Calu3 (cell line): ENCODE measurements around the gene MYO7A. TPM values are rescaled to one million over a fixed set of nuclear protein-coding genes. Genes with fewer than 3 reads are reported as not detected.

Experiments
- BruUV-seq: library from RNA; stranded (reverse); fragments of 400-500 nt; replicated peaks from 2 replicates; lab custom pipeline; 2021; lab: Mats Ljungman, UMichigan
- CTCF ChIA-PET: fragments of 300-600 bp; sonication (Branson Sonifier 250); formaldehyde crosslinking; loops from one replicate; lab custom pipeline; 2022; ENCODE audit warnings: antibody characterized with exemption; lab: Charles Lee
- DNase-seq: peaks from one replicate; pipeline ENCODE4 v3.0.0; 2022
- H3K27ac Mint-ChIP-seq: one replicate; pipeline ENCODE4 v1.8.0; 2022; ENCODE audit warnings: mixed read lengths; ENCODE audit not compliant: unreplicated experiment
- H3K27me3 Mint-ChIP-seq: one replicate; pipeline ENCODE4 v1.8.0; 2022; ENCODE audit warnings: mixed read lengths; ENCODE audit not compliant: unreplicated experiment
- H3K36me3 Mint-ChIP-seq: one replicate; pipeline ENCODE4 v1.8.0; 2022; ENCODE audit warnings: mild to moderate bottlenecking, moderate library complexity, mixed read lengths; ENCODE audit not compliant: insufficient read depth, unreplicated experiment
- H3K4me1 Mint-ChIP-seq: one replicate; pipeline ENCODE4 v1.8.0; 2022; ENCODE audit warnings: mild to moderate bottlenecking, low read depth, mixed read lengths; ENCODE audit not compliant: unreplicated experiment
- H3K4me3 Mint-ChIP-seq: one replicate; pipeline ENCODE4 v1.8.0; 2022; ENCODE audit warnings: mild to moderate bottlenecking, low read depth, moderate library complexity, mixed read lengths; ENCODE audit not compliant: unreplicated experiment
- H3K9me3 Mint-ChIP-seq: one replicate; pipeline ENCODE4 v1.8.0; 2022; ENCODE audit warnings: low read depth, mixed read lengths; ENCODE audit not compliant: unreplicated experiment
- CTCF ChIP-seq: fragments of 200-600 bp; IDR thresholded peaks from one replicate; pipeline ENCODE4 v1.8.0; 2022; ENCODE audit warnings: antibody characterized with exemption; ENCODE audit not compliant: unreplicated experiment
- intact Hi-C: fragments of 100-400 bp; cut with micrococcal nuclease; formaldehyde crosslinking; loops from one replicate; pipeline ENCODE4 v1.10.0; 2022; ENCODE audit not compliant: unreplicated experiment
- total RNA-seq: library from RNA; stranded (reverse); gene quantifications from 2 replicates; pipeline ENCODE4 v1.2.3, GENCODE V29; 2022

MYO7A gene
- total RNA-seq, 1 experiment from 2014 or later = 3.7 TPM

- Mint-ChIP-seq H3K9me3 (no peaks in the 10 kb centered on the region), H3K4me3 (no peak overlapping the region), H3K27ac (no peak overlapping the region), H3K36me3 (peaks cover 13% of the 10 kb centered on the region), H3K4me1 (peaks cover 51% of the 10 kb centered on the region), H3K27me3 (no peaks in the 10 kb centered on the region)
- intact Hi-C loops = no loop called here
- CTCF ChIA-PET = interaction anchor here (1.6 to 4.0 kb wide), 3 partner anchors 10 to 45 kb away, joined by 8 to 97 read pairs (median 71); no protein-coding TSS in a partner anchor
- no peak for DNase-seq
- TF ChIP-seq CTCF = no peak
- BruUV-seq = no TSS peak
Observed at GRCh38 chr11:77092382-77092781, 35.7 kb upstream of the MYO7A start.

- no peak for TF ChIP-seq CTCF
- H3K4me3 Mint-ChIP-seq = no peak overlapping the region
- intact Hi-C loops = no loop called here
- H3K27me3 Mint-ChIP-seq = no peaks in the 10 kb centered on the region
- BruUV-seq = no TSS peak
- peaks cover 8% of the 10 kb centered on the region for H3K36me3 Mint-ChIP-seq
- H3K4me1 Mint-ChIP-seq = peaks cover 42% of the 10 kb centered on the region
- CTCF ChIA-PET = interaction anchor here (1.7 kb wide), 1 partner anchor 30 kb away, joined by 4 read pairs; no protein-coding TSS in a partner anchor
- DNase-seq = no peak
- H3K27ac Mint-ChIP-seq = no peak overlapping the region
- no peaks in the 10 kb centered on the region for H3K9me3 Mint-ChIP-seq
Observed at GRCh38 chr11:77093056-77093891, 34.8 kb upstream of the MYO7A start.

- no peak for DNase-seq
- intact Hi-C loops = no loop called here
- no peaks in the 10 kb centered on the region for H3K27me3 Mint-ChIP-seq
- CTCF ChIA-PET = interaction anchor here (0.8 to 2.7 kb wide), 4 partner anchors 21 to 47 kb away, joined by 3 to 14 read pairs (median 4); partner anchors contain the start of gene MYO7A
- no peaks in the 10 kb centered on the region for H3K36me3 Mint-ChIP-seq
- no peak overlapping the region for H3K27ac Mint-ChIP-seq
- no TSS peak for BruUV-seq
- TF ChIP-seq CTCF = no peak
- no peak overlapping the region for H3K4me3 Mint-ChIP-seq
- H3K9me3 Mint-ChIP-seq = no peaks in the 10 kb centered on the region
- peaks cover 33% of the 10 kb centered on the region for H3K4me1 Mint-ChIP-seq
Observed at GRCh38 chr11:77093987-77094840, 33.8 kb upstream of the MYO7A start.

- intact Hi-C loops = no loop called here
- Mint-ChIP-seq H3K27ac (no peak overlapping the region), H3K9me3 (no peaks in the 10 kb centered on the region), H3K4me3 (no peak overlapping the region), H3K36me3 (no peaks in the 10 kb centered on the region), H3K27me3 (no peaks in the 10 kb centered on the region), H3K4me1 (peaks cover 27% of the 10 kb centered on the region)
- DNase-seq = no peak
- CTCF ChIA-PET = interaction anchor here (0.8 to 2.7 kb wide), 7 partner anchors 12 to 74 kb away, joined by 3 to 14 read pairs (median 4); partner anchors contain the start of gene MYO7A
- TF ChIP-seq CTCF = no peak
- BruUV-seq = no TSS peak
Observed at GRCh38 chr11:77094841-77095365, 33.1 kb upstream of the MYO7A start.
